Peyer's patch (tissue), 4 donors: ENCODE measurements around the gene PRDM8.

ENCODE experiments used
- CTCF ChIP-seq, 6 experiments: fragments of 450-650 bp in 4 of 6; fragments of 200-600 bp in 2 of 6; sonication (generic) in 1 of 6; IDR thresholded peaks; one replicate each; pipeline ENCODE4 v1.5.1; 2017 to 2019; ENCODE audit warnings: antibody characterized with exemption in 6 of 6, mild to moderate bottlenecking in 3 of 6, moderate library complexity in 1 of 6
- POLR2A ChIP-seq, 2 donors: fragments of 450-650 bp; IDR thresholded peaks; one replicate each; pipeline ENCODE4 v1.5.1; 2017; ENCODE audit warnings: antibody characterized with exemption in 2 of 2, mild to moderate bottlenecking in 2 of 2, moderate library complexity in 2 of 2

GRCh38 chr4:80179637-80180161 is 17.6 kb upstream of the PRDM8 start:
- no peak for TF ChIP-seq CTCF (IDR thresholded peaks at IDR 0.05)
- TF ChIP-seq POLR2A (IDR thresholded peaks at IDR 0.05), result no peak
